Measurements from ENCODE around the gene GEMIN7. TPM values are rescaled to one million over a fixed set of nuclear protein-coding genes. Genes with fewer than 3 reads are reported as not detected.

Gene GEMIN7
- polyA plus RNA-seq, 2 of the 4 experiments (the other 2 are of a cell fraction) = 42.2 to 86.0 TPM

DNA sequence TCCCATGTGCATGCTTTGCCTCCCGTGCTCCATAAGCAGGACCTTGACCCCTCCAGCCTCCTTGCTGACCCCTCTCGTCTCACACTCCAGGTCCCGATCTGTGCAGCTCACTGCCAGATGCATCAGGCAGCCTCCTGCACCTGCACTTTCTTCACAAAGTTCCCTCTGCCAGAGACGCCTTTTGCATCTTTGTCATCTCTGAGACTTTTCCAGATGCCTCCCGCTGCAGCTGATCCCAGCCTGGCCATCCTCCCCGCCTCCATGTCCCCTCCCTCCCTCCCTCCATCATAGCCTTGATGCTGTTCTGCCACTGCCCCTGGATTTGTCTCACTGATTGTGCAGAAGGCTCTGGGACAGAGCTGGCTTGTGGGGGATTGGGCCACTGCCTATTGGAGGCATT lies 43.8 kb downstream of the GEMIN7 start:
- FAIRE-seq = no peak
- 82% methylated on average over 6 of the region's 6 CpGs for WGBS (ENCODE audit: missing lambda C conversion rate)
- Histone ChIP-seq H3K4me3 (no peak overlapping the region), H3K4me2 (no peak overlapping the region), H3K4me1 (no peaks in the 10 kb centered on the region), H3K9me3 (no peaks in the 10 kb centered on the region), H3K27ac (no peak overlapping the region)
- ChIA-PET POLR2A (interaction anchor here (0.6 to 0.7 kb wide), 2 partner anchors 20 to 24 kb away, joined by 3 to 4 read pairs; no protein-coding TSS in a partner anchor), CTCF (interaction anchor here (2.0 to 6.1 kb wide), 3 partner anchors 12 to 23 kb away, joined by 4 to 46 read pairs (median 16); no protein-coding TSS in a partner anchor)
- no peak for DNase-seq (ENCODE audit: low read depth in 1 of 2, low spot score in 1 of 2)
- TF ChIP-seq, protein P1, sequence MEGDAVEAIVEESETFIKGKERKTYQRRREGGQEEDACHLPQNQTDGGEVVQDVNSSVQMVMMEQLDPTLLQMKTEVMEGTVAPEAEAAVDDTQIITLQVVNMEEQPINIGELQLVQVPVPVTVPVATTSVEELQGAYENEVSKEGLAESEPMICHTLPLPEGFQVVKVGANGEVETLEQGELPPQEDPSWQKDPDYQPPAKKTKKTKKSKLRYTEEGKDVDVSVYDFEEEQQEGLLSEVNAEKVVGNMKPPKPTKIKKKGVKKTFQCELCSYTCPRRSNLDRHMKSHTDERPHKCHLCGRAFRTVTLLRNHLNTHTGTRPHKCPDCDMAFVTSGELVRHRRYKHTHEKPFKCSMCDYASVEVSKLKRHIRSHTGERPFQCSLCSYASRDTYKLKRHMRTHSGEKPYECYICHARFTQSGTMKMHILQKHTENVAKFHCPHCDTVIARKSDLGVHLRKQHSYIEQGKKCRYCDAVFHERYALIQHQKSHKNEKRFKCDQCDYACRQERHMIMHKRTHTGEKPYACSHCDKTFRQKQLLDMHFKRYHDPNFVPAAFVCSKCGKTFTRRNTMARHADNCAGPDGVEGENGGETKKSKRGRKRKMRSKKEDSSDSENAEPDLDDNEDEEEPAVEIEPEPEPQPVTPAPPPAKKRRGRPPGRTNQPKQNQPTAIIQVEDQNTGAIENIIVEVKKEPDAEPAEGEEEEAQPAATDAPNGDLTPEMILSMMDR (IDR thresholded peaks at IDR 0.05) = no peak
- TF ChIP-seq POLR2A (IDR thresholded peaks at IDR 0.05; ENCODE audit: low read length) = no peak
- no peak for TF ChIP-seq CBX2 (IDR thresholded peaks at IDR 0.05; ENCODE audit: borderline replicate concordance, low read depth)
- no peak for TF ChIP-seq BHLHE40 (IDR thresholded peaks at IDR 0.05; ENCODE audit: low read depth, low read length)
- TF ChIP-seq, protein P2, sequence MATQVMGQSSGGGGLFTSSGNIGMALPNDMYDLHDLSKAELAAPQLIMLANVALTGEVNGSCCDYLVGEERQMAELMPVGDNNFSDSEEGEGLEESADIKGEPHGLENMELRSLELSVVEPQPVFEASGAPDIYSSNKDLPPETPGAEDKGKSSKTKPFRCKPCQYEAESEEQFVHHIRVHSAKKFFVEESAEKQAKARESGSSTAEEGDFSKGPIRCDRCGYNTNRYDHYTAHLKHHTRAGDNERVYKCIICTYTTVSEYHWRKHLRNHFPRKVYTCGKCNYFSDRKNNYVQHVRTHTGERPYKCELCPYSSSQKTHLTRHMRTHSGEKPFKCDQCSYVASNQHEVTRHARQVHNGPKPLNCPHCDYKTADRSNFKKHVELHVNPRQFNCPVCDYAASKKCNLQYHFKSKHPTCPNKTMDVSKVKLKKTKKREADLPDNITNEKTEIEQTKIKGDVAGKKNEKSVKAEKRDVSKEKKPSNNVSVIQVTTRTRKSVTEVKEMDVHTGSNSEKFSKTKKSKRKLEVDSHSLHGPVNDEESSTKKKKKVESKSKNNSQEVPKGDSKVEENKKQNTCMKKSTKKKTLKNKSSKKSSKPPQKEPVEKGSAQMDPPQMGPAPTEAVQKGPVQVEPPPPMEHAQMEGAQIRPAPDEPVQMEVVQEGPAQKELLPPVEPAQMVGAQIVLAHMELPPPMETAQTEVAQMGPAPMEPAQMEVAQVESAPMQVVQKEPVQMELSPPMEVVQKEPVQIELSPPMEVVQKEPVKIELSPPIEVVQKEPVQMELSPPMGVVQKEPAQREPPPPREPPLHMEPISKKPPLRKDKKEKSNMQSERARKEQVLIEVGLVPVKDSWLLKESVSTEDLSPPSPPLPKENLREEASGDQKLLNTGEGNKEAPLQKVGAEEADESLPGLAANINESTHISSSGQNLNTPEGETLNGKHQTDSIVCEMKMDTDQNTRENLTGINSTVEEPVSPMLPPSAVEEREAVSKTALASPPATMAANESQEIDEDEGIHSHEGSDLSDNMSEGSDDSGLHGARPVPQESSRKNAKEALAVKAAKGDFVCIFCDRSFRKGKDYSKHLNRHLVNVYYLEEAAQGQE (IDR thresholded peaks at IDR 0.05) = no peak
- no peak for TF ChIP-seq ZSCAN20 (CRISPR knock-in tag; IDR thresholded peaks at IDR 0.05)
- no peak for TF ChIP-seq NPAS2 (CRISPR knock-in tag; IDR thresholded peaks at IDR 0.05; ENCODE audit: borderline replicate concordance)
- ATAC-seq = no peak

DNA sequence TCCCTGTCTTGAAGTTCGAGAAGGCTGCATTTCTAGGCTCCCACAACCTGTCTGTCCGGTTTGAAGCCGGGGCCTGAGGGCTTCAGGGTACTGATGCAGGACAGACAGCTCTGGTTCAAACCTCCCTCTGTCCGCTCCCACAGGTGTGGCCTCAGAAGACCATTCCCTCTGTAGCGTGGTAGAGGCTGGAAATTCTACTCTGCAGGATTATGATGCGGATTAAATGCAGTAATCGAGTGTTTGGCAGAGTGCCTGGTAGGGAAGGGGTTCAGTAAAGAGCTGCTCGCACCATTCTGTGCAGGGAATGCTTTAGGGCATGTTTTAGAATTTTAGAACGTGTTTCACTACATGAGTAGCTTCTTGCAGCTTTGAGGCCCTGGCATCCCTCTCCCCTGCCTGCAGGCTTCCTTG lies 44.4 kb downstream of the GEMIN7 start:
- FAIRE-seq (no peak), DNase-seq (ENCODE audit: low read depth in 1 of 2, low spot score in 1 of 2) (no peak), ATAC-seq (no peak)

DNA sequence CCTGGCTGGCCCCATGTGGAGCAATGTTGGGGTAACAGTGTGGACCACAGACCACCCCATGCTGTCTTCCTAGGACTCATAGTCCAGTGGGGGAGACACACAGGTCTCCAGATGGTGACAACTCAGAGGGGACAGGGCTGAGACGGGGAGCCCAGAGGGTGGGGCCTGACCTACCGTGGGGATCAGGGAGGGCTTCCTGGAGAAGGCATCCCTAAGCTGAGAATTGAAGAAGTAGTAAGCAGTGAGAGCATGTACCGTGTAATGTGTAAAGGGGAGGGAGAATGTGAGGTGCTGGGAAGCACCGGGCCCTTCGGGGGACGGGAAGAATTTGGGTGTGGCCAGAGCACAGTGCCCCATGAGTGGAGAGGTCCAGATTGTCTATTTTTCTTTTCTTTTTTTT lies 45.0 kb downstream of the GEMIN7 start:
- DNase-seq (ENCODE audit: low read depth in 1 of 2, low spot score in 1 of 2) (no peak), FAIRE-seq (no peak), ATAC-seq (no peak)
- TF ChIP-seq ZFP36 (IDR thresholded peaks at IDR 0.05; ENCODE audit: borderline replicate concordance, partially characterized antibody) (peak; percentile 54), MYC (IDR thresholded peaks at IDR 0.05; ENCODE audit: borderline replicate concordance, low read length) (no peak), HDAC2 (IDR thresholded peaks at IDR 0.05) (no peak), RCOR1 (IDR thresholded peaks at IDR 0.05; ENCODE audit: low read depth, low read length) (no peak), ESRRA (IDR thresholded peaks at IDR 0.05; ENCODE audit: borderline replicate concordance, low read length) (no peak)
- TF ChIP-seq, protein P3, sequence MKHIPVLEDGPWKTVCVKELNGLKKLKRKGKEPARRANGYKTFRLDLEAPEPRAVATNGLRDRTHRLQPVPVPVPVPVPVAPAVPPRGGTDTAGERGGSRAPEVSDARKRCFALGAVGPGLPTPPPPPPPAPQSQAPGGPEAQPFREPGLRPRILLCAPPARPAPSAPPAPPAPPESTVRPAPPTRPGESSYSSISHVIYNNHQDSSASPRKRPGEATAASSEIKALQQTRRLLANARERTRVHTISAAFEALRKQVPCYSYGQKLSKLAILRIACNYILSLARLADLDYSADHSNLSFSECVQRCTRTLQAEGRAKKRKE (CRISPR knock-in tag; IDR thresholded peaks at IDR 0.05; ENCODE audit: low read depth) = no peak
- WGBS (ENCODE audit: missing lambda C conversion rate) = 83% methylated on average over 6 of the region's 6 CpGs
- Histone ChIP-seq H3K4me1 (no peaks in the 10 kb centered on the region), H3K27ac (no peak overlapping the region), H3K4me3 (no peak overlapping the region), H3K9me3 (no peaks in the 10 kb centered on the region), H3K4me2 (no peak overlapping the region)
- ChIA-PET CTCF (interaction anchor here (0.7 to 6.1 kb wide), 11 partner anchors 11 to 64 kb away, joined by 3 to 51 read pairs (median 5); partner anchors contain the start of gene PPP1R37), POLR2A (no interaction called here)

More for the DNA sequence above, 44.4 kb downstream of the GEMIN7 start:
- Histone ChIP-seq H3K4me2 (no peak overlapping the region), H3K27ac (no peak overlapping the region), H3K4me1 (no peaks in the 10 kb centered on the region), H3K9me3 (no peaks in the 10 kb centered on the region), H3K4me3 (no peak overlapping the region)
- TF ChIP-seq NR3C1 (IDR thresholded peaks at IDR 0.05) = no peak
- no peak for TF ChIP-seq RAD21 (conservative IDR thresholded peaks at IDR 0.05 in 1 of 2, IDR thresholded peaks at IDR 0.05 in 1 of 2)
- TF ChIP-seq SREBF2 (IDR thresholded peaks at IDR 0.05) = no peak
- TF ChIP-seq JUNB (IDR thresholded peaks at IDR 0.05) = no peak
- TF ChIP-seq CHD2 (IDR thresholded peaks at IDR 0.05; ENCODE audit: low read length, partially characterized antibody) = no peak
- TF ChIP-seq PHF8 (IDR thresholded peaks at IDR 0.05; ENCODE audit: borderline replicate concordance, low read depth) = no peak
- ChIA-PET POLR2A (interaction anchor here (0.6 kb wide), 1 partner anchor 20 kb away, joined by 3 read pairs; no protein-coding TSS in a partner anchor), CTCF (interaction anchor here (0.7 to 6.1 kb wide), 8 partner anchors 12 to 64 kb away, joined by 3 to 46 read pairs (median 4); partner anchors contain the start of gene PPP1R37)
- WGBS (ENCODE audit: missing lambda C conversion rate) = 84% methylated on average over 9 of the region's 9 CpGs

Data from A549 (cell line).